HepG2 (cell line): ENCODE measurements around the gene KRTAP10-9. TPM values are rescaled to one million over a fixed set of nuclear protein-coding genes. Genes with fewer than 3 reads are reported as not detected.
"Not testable (repeated sequence)": the region's sequence is repeated elsewhere in the genome, so short reads cannot be mapped to it uniquely, and the experiment has no call there.

Experiments
- ATAC-seq: fragments of 200-7000 bp; cut with Tn5 transposase; 3 replicates; pipeline ENCODE4 v1.9.1; 2020; ENCODE audit warnings: mild to moderate bottlenecking, moderate library complexity
- BruUV-seq: library from RNA; stranded (reverse); fragments of 400-500 nt; replicated peaks from 2 replicates; lab custom pipeline; 2021; lab: Mats Ljungman, UMichigan
- CTCF ChIA-PET: fragments of 300-600 bp; formaldehyde crosslinking; extraction: SDS; loops from one replicate; lab custom pipeline; 2021; ENCODE audit warnings: low total read pairs, inconsistent platforms, low intra/inter-chr PET ratio; lab: Yijun Ruan, JAX
- POLR2A ChIA-PET: fragments of 350-600 bp; sonication (Branson Sonifier 250); formaldehyde crosslinking; loops from one replicate; lab custom pipeline; 2020; ENCODE audit warnings: antibody characterized with exemption, inconsistent platforms; lab: Yijun Ruan, JAX
- DNase-seq: peaks from one replicate; pipeline ENCODE4 v3.0.0-alpha.2; 2015; ENCODE audit warnings: low spot score
- FAIRE-seq: peaks from 3 replicates; lab custom pipeline; 2011; peaks lifted over from hg19 to GRCh38; lab: Jason Lieb, UNC
- H2AFZ ChIP-seq: one replicate; pipeline ENCODE4 v1.6.1; 2011; ENCODE audit warnings: low read length, inconsistent platforms
- H3K27ac ChIP-seq: fragments of 300-600 bp; 3 replicates; pipeline ENCODE4 v1.8.0; 2011; ENCODE audit warnings: mixed run types, mild to moderate bottlenecking, mixed read lengths, low read length, inconsistent platforms; ENCODE audit not compliant: insufficient read depth; ENCODE audit errors: extremely low read length
- H3K27me3 ChIP-seq, 2 experiments: fragments of 200-600 bp in 1 of 2; 2 replicates in 1 of 2; 3 replicates in 1 of 2; pipeline versions ENCODE4 v1.6.0 to v1.8.0; 2011; ENCODE audit warnings: low read length in 2 of 2, mild to moderate bottlenecking in 2 of 2, moderate library complexity in 2 of 2, inconsistent platforms in 1 of 2; ENCODE audit not compliant: insufficient read depth in 2 of 2, control insufficient read depth in 1 of 2
- H3K36me3 ChIP-seq, 2 experiments: fragments of 200-600 bp in 1 of 2; replicated peaks in 1 of 2; 2 replicates in 1 of 2; 3 replicates in 1 of 2; pipeline versions ENCODE4 v1.5.1 to v1.8.0; 2011; ENCODE audit warnings: low read length in 2 of 2, inconsistent platforms in 1 of 2; ENCODE audit not compliant: insufficient read depth in 2 of 2, control insufficient read depth in 1 of 2
- H3K4me1 ChIP-seq: 2 replicates; pipeline ENCODE4 v1.5.1; 2012; ENCODE audit warnings: low read length, inconsistent platforms; ENCODE audit not compliant: insufficient read depth
- H3K4me2 ChIP-seq: 2 replicates; pipeline ENCODE4 v1.6.0; 2011; ENCODE audit warnings: low read depth, low read length, inconsistent platforms
- H3K4me3 ChIP-seq, 3 experiments: fragments of 200-600 bp in 1 of 3; sonication (generic), shearing (Covaris generic) in 1 of 3; replicated peaks in 1 of 3; 2 replicates each; pipeline ENCODE4 v1.5.1; 2011 to 2016; ENCODE audit warnings: low read length in 3 of 3, inconsistent platforms in 2 of 3, low read depth in 2 of 3, mild to moderate bottlenecking in 2 of 3, control low read depth in 1 of 3, mixed read lengths in 1 of 3; ENCODE audit not compliant: insufficient read depth in 1 of 3
- H3K79me2 ChIP-seq: one replicate; pipeline ENCODE4 v1.6.1; 2011; ENCODE audit warnings: low read length, inconsistent platforms; ENCODE audit not compliant: insufficient read depth
- H3K9ac ChIP-seq: 2 replicates; pipeline ENCODE4 v1.6.0; 2011; ENCODE audit warnings: mild to moderate bottlenecking, low read depth, low read length, inconsistent platforms; ENCODE audit not compliant: insufficient read depth
- H3K9me3 ChIP-seq: 2 replicates; pipeline ENCODE4 v1.5.1; 2012; ENCODE audit warnings: mild to moderate bottlenecking, low read length
- H4K20me1 ChIP-seq: 2 replicates; pipeline ENCODE4 v1.6.0; 2011; ENCODE audit warnings: inconsistent platforms, mild to moderate bottlenecking, low read length, moderate library complexity; ENCODE audit not compliant: insufficient read depth
- FOXM1 ChIP-seq: sonication (generic); formaldehyde crosslinking; IDR thresholded peaks from 2 replicates; pipeline ENCODE4 v1.5.0; 2020; ENCODE audit warnings: missing genetic modification reagents
- STAG1 ChIP-seq: sonication (generic); formaldehyde crosslinking; IDR thresholded peaks from 2 replicates; pipeline ENCODE4 v1.4.0; 2020; ENCODE audit warnings: missing genetic modification reagents
- THAP9 ChIP-seq: sonication (generic); formaldehyde crosslinking; IDR thresholded peaks from 2 replicates; pipeline ENCODE4; 2020; ENCODE audit warnings: missing genetic modification reagents, mild to moderate bottlenecking, borderline replicate concordance
- ZBTB7B ChIP-seq: sonication (generic); formaldehyde crosslinking; IDR thresholded peaks from 2 replicates; pipeline ENCODE4 v1.4.0; 2020; ENCODE audit warnings: missing genetic modification reagents
- ZFP36L2 ChIP-seq: sonication (generic); formaldehyde crosslinking; IDR thresholded peaks from 2 replicates; pipeline ENCODE4 v1.4.0; 2020; ENCODE audit warnings: missing genetic modification reagents
- ZNF382 ChIP-seq: sonication (generic); formaldehyde crosslinking; IDR thresholded peaks from 2 replicates; pipeline ENCODE4 v1.5.0; 2020; ENCODE audit warnings: missing genetic modification reagents, mild to moderate bottlenecking, borderline replicate concordance
- ZNF556 ChIP-seq: sonication (generic); formaldehyde crosslinking; IDR thresholded peaks from 2 replicates; pipeline ENCODE4 v1.4.0; 2020; ENCODE audit warnings: mild to moderate bottlenecking, missing genetic modification reagents, borderline replicate concordance
- ZNF839 ChIP-seq: sonication (generic); formaldehyde crosslinking; IDR thresholded peaks from 2 replicates; pipeline ENCODE4 v1.4.0; 2020; ENCODE audit warnings: missing genetic modification reagents, mild to moderate bottlenecking, borderline replicate concordance
- WGBS: methylation state at CpG from one replicate; pipeline ENCODE4 v1.1.6; 2017; ENCODE audit warnings: low lambda C conversion rate; 5-methylcytosine and 5-hydroxymethylcytosine counted together
- in situ Hi-C: cut with HindIII; loops from 2 replicates; pipeline ENCODE4 v1.10.0; 2017; ENCODE audit warnings: low pct_unique_long_range_greater_than_20kb; ENCODE audit not compliant: extremely low pct_ligation_motif_present
- intact Hi-C: fragments of 100-400 bp; cut with micrococcal nuclease; formaldehyde crosslinking; loops from one replicate; pipeline ENCODE4 v1.10.0; 2022; ENCODE audit not compliant: unreplicated experiment
- polyA plus RNA-seq, 8 experiments: library from polyadenylated mRNA; depleted of rRNA in 3 of 8; stranded (reverse) in 7 of 8; unstranded in 1 of 8; fragments of >200 nt; fragmentation: Illumina TruSeq in 4 of 8; extraction: Trizol in 4 of 8; gene quantifications; 2 replicates each; pipeline versions ENCODE4 v1.2.1 to v1.2.3, GENCODE V29; 2011 to 2016; ENCODE audit warnings: low read depth in 4 of 8, missing spikeins in 1 of 8, mixed read lengths in 1 of 8; ENCODE audit not compliant: insufficient read depth in 1 of 8
- total RNA-seq, 5 experiments: library from RNA; depleted of rRNA; stranded (reverse); fragments of >200 nt; fragmentation: Illumina TruSeq; extraction: Trizol; gene quantifications; 2 replicates each; pipeline ENCODE4 v1.2.3, GENCODE V29; 2016; ENCODE audit warnings: low read depth in 1 of 5
- TF ChIP-seq, protein P1 (sequence below): sonication (generic); formaldehyde crosslinking; IDR thresholded peaks from 2 replicates; pipeline ENCODE4 v1.4.0; 2020; ENCODE audit warnings: missing genetic modification reagents

The KRTAP10-9 gene
- total and polyA plus RNA-seq, 2 of the 13 experiments (the other 11 are each of a cell fraction or from before 2014, with no cell fraction given) = not detected

DNA sequence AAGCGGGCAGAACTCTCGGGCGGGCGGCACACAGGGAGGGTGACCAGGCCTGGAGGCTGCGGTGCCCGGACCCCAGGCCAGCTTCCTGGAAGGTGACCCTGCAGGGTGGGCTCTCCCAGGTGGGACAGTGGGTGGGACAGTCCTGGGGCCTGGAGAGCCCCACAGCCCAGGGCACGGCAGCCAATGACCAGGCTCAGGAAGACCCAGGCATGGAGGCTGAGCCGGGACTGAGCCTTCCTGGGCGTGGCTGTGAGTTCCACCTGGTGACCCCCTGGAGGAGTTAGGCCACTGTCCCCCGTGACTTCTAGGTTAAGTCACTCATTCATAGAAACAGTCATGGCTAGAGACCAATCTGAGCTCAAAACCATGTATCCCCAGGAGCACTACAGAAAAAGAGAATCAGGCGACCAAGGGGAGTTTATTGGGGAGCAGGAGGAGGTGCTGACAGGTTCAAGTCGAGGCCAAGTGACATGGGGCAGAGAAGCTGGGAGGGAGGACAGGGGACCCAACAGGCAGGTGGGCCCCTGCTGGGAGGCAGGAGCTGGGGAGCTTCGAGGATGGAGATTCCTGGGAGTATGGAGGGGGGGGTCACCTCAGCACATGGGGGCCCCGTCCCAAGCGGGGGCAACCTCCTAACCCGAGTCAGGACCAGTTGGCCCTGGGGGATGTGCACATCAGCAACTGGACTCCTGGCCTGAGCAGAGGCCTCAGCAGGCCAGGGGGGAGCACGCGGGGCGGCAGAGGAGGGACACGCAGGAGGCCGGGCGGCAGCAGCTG is 47.6 kb upstream of the KRTAP10-9 start (continued):
- TF ChIP-seq STAG1 (CRISPR knock-in tag) (no peak), ZNF556 (CRISPR knock-in tag) (no peak), ZFP36L2 (CRISPR knock-in tag) (no peak)
- TF ChIP-seq, all 625 proteins: peak for 0

- H4K20me1 ChIP-seq = no peaks in the 10 kb centered on the region
- ChIA-PET CTCF (no interaction called here), POLR2A (no interaction called here)
- DNase-seq = no peak
- H3K36me3 ChIP-seq = no peaks in the 10 kb centered on the region
- no peak overlapping the region for H2AFZ ChIP-seq
- WGBS = 53% methylated on average over 5 of the region's 7 CpGs
- intact Hi-C loops (no loop called here), in situ Hi-C loops (no loop called here)
- H3K4me2 ChIP-seq = no peak overlapping the region
- H3K9me3 ChIP-seq = peaks cover 13% of the 10 kb centered on the region
- no TSS peak for BruUV-seq
- H3K79me2 ChIP-seq = no peaks in the 10 kb centered on the region
- H3K27me3 ChIP-seq = no peaks in the 10 kb centered on the region
- no peak for FAIRE-seq
- no peak overlapping the region for H3K9ac ChIP-seq
- no peak for ATAC-seq
- no peak overlapping the region for H3K4me3 ChIP-seq
- TF ChIP-seq ZNF839 (CRISPR knock-in tag) (no peak), ZBTB7B (CRISPR knock-in tag) (no peak), FOXM1 (CRISPR knock-in tag) (no peak), ZNF382 (CRISPR knock-in tag) (no peak), THAP9 (no peak)
- TF ChIP-seq, protein P1, sequence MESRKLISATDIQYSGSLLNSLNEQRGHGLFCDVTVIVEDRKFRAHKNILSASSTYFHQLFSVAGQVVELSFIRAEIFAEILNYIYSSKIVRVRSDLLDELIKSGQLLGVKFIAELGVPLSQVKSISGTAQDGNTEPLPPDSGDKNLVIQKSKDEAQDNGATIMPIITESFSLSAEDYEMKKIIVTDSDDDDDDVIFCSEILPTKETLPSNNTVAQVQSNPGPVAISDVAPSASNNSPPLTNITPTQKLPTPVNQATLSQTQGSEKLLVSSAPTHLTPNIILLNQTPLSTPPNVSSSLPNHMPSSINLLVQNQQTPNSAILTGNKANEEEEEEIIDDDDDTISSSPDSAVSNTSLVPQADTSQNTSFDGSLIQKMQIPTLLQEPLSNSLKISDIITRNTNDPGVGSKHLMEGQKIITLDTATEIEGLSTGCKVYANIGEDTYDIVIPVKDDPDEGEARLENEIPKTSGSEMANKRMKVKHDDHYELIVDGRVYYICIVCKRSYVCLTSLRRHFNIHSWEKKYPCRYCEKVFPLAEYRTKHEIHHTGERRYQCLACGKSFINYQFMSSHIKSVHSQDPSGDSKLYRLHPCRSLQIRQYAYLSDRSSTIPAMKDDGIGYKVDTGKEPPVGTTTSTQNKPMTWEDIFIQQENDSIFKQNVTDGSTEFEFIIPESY (CRISPR knock-in tag) = no peak
- no peak overlapping the region for H3K27ac ChIP-seq
- H3K4me1 ChIP-seq = peaks cover 10% of the 10 kb centered on the region
Observed at GRCh38 chr21:44579833-44580144, 47.1 kb upstream of the KRTAP10-9 start.

DNA sequence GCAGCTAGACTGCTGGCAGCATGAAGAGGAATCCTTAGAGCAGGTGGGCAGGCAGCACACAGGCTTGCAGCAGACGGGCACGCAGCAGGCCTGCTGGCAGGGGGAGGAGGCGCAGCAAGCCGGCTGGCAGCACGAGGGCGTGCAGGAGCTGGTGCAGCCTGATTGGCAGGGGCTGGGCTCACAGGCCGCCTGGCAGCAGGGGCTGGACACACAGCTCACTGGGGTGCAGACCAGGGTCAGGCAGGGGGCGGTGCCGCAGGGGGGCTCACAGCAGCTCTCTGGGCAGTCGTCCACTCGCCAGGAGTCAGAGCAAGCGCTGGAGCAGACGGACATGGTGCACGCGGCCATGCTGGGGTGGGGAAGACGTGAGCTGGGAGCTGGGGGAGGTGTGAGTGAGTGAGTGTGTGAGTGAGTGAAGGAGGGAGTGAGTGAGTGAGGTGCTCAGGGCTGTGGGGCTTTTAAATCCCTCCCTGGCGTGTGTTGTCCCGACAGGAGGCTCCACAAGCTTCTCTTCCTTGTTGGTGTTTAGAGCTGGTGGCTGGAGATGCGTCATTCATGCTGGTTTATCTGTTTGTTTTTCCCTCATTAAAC is 46.6 kb upstream of the KRTAP10-9 start, which contains the start of gene KRTAP10-5:
KRTAP10-5 (minus strand) TSS at position 374 of the 591 bp plus-strand sequence; CDS start at position 348, 26 bp downstream.
- H2AFZ ChIP-seq, H3K27ac ChIP-seq, ATAC-seq, H3K36me3 ChIP-seq, H3K79me2 ChIP-seq, BruUV-seq, H4K20me1 ChIP-seq, H3K4me1 ChIP-seq, H3K4me3 ChIP-seq, H3K27me3 ChIP-seq, CTCF ChIA-PET, intact Hi-C loops, H3K4me2 ChIP-seq, DNase-seq, POLR2A ChIA-PET, H3K9ac ChIP-seq, FAIRE-seq, in situ Hi-C loops: not testable (repeated sequence)
- H3K9me3 ChIP-seq = peaks cover 13% of the 10 kb centered on the region
- WGBS = 66% methylated on average over 14 of the region's 19 CpGs
